COR-L47 (cell line): ENCODE results near the gene DIS3L2.
"Not testable (repeated sequence)": the region's sequence is repeated elsewhere in the genome, so short reads cannot be mapped to it uniquely, and the experiment has no call there.

Source experiments
- DNase-seq: peaks from one replicate; lab custom pipeline; 2025; lab: John Stamatoyannopoulos, UW

Gene DIS3L2

DNA sequence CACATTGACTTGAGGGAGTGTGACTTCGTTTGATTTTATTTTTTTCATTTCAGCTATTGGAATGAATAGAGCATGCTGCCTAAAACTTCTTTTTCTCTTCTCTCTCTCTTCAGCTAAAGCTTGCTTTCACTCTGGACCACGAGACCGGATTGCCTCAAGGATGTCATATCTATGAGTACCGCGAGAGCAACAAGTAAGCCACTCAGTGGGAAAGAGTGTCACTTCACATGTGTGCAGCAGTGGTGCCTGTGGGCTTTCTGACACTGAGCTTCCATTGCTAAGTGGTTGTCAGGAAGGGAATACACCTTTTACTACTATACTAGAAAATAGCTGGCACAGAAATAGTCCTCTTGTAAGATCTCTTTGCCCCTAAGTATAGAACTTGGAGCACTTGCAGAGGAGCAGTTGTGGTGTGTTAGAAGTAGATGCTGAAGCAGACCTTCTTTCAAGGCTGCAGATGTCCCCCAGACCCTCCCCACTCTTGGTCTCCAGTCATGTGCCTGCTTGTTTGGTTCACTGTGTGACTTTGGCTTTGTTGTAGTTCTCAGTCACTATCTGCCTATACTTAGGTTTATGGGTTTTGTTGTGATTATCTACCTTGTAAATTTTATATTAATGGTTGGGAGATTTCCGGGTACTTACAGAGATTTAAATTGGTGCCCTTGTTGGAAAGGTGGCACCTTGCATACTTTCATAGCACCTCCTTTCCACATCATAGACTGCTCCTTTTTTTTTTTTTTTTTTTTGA, 338.6 kb downstream of the DIS3L2 start:
- DNase-seq: no peak

- no peak for DNase-seq
Measured at GRCh38 chr2:232300894-232301387, 339.4 kb downstream of the DIS3L2 start.

- no peak for DNase-seq
Measured at GRCh38 chr2:232304236-232304635, 342.7 kb downstream of the DIS3L2 start.

GRCh38 chr2:232306741-232307305, 345.3 kb downstream of the DIS3L2 start:
- DNase-seq: no peak

DNA sequence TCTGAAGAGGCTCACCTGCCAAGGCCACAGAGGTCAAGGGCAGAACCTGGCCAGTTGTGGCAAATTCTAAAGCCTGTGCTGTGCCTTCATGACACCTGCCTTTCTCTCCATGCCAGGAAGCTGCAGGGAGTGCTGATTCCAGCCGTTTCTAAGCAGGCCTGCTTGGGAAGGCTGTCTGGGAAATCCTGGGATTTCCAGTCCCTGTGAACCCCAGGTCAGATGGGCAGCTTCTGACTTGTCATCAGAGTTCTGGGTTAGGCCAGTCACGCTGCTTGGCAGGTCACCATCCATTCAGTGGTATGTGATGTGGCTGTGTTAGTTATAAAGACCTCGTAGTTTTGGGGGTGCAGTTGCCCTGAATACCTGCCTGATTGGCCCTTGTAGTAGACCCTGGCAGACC, 346.3 kb downstream of the DIS3L2 start:
- DNase-seq: no peak

GRCh38 chr2:232308986-232309385, 347.5 kb downstream of the DIS3L2 start:
- no peak for DNase-seq

- DNase-seq: no peak
Measured at GRCh38 chr2:232309592-232309991, 348.1 kb downstream of the DIS3L2 start.

DNA sequence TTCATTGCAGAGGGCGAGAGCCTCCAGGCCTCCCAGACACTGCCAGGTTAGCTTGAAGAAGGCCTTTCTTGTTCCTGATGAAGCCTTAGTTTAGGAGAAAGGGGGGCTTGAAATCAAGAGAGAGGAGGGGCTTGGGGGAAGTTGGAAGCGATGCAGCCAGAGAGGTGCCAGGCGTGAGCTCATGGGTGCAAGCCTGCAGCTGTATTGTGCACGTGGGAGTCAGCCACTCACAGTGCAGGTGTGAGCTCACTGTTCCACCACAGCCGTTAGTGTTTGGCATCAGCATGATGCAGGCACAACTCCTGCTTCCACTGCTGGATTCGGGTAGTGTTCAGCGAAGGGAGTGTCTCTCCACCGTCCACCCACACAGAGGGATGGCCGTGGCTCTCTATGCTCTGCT, 348.6 kb downstream of the DIS3L2 start:
- no peak for DNase-seq

GRCh38 chr2:232310696-232311095, 349.2 kb downstream of the DIS3L2 start:
- no peak for DNase-seq

DNA sequence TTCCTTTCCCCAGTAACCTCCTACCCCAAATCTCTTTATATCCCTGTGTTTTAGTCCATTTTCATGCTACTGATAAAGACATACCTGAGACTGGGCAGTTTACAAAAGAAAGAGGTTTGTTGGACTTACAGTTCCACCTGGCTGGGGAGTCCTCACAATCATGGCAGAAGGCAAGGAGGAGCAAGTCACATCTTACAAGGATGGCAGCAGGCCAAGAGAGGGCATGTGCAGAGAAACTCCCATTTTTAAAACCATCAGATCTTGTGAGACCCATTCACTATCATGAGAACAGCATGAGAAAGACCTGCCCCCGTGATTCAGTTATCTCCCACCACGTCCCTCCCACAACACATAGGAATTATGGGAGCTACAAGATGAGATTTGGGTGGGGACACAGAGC, 352.1 kb downstream of the DIS3L2 start:
- not testable (repeated sequence) for DNase-seq

DNA sequence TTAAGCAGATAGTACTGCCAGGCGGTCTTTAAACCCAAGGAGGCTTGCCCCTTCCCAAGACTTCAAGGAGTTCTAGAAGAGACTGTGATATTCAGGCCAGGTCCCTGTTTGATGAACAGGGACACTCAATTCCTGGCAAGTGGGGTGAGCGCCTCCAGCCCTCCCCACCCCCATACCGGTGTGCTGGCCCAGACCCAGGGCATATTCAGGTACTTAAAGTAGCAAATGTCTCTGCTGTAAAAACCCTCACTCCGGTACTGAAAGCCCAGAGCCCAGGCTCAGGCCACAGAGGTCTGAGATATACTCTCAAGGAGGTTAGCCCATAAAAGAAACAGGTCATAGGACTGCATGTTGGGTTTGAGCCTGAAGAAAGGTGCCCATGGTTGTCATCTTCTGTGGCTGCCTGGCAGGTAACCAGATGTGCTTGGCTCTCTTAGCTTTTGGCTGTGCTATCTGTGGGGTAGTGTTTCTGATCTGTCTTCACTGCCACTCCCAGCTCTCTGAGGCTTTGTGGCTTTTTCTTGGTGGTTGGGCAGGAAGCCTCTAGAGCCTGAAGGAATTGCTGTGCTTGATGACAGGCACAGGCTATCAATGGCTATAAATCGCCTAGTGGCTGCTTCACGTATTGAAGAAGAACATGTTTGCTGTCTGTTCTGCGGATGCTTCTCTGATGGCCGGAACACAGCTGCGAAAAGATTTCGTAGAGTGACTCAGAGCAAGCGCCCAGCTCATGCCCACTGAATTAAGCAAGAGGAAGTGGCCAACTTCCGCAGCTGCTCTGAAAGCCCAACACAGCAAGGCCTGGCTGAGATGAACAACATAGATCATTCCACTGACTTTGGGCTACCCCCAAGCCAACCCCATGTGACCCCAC, 353.8 kb downstream of the DIS3L2 start:
- no peak for DNase-seq

- DNase-seq: no peak
Measured at GRCh38 chr2:232315923-232316299, 354.4 kb downstream of the DIS3L2 start.

- no peak for DNase-seq
Measured at GRCh38 chr2:232316461-232317330, 355.2 kb downstream of the DIS3L2 start.

DNA sequence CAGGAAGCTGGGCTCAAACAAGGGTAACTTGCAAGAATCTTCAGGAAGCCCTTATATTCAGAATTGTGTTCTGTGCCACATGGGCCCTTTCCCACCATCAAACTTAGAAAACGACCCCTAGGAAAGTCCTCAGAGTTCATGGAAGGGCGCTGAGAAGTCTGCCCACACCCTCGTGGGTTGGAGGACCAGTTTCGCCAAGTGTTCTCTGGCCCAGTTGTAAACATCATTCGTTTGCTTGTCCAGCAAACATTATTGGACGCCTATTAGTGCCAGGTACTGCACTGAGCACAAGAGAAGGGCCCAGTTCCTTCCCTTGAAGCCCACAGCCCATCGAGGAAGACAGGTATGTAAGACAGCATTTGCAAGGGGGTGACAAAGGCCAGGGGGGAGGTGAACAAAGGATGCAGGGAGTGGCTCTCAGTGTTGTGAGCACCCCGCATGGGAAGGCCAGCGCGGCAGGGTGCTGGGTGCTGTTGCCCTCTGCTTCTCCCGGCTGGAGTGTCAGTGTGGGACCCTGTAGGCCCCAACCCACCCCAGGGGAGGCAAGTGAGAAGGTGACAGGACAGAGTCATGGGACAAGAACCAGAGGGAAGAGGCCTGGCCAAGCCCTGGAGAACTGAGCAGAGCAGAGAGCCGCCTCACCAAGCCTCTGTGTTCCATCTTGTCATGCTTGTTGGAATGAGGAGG, 356.8 kb downstream of the DIS3L2 start:
- no peak for DNase-seq

- DNase-seq: no peak
Measured at GRCh38 chr2:232319067-232319802, 357.7 kb downstream of the DIS3L2 start.

DNA sequence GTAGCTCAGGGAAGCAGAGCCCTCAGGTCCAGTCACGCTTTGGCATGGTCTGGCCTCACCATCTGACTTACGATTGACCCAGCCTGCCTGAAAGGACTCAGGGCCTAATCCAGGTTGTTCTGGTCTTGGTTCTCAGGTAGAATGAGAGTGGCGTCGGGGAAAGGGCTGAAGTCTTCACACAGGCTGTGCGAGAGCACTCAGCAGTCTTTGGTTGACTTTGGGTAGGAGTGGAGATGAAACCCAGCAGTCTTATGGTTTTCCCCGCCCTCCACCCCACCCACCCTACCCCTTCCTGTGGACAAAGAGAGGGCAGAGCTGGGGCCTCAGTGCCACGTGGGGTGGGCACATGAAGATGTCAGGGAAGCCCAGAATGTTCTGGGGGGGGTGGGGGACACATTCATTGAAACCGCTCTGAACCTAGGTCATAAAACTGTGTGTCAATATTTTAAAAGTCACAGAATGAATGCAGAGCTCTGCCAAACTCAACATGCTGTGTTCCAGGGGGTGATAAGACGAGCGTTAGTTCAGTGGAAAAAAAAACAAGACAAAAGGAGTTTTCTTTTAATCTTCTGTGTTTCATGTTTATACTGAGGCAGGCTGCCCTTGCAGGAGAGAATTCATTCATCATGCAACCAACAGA, 358.4 kb downstream of the DIS3L2 start:
- no peak for DNase-seq

- no peak for DNase-seq
Measured at GRCh38 chr2:232320443-232320803, 358.9 kb downstream of the DIS3L2 start.

GRCh38 chr2:232321156-232321816, 359.8 kb downstream of the DIS3L2 start:
- no peak for DNase-seq

DNA sequence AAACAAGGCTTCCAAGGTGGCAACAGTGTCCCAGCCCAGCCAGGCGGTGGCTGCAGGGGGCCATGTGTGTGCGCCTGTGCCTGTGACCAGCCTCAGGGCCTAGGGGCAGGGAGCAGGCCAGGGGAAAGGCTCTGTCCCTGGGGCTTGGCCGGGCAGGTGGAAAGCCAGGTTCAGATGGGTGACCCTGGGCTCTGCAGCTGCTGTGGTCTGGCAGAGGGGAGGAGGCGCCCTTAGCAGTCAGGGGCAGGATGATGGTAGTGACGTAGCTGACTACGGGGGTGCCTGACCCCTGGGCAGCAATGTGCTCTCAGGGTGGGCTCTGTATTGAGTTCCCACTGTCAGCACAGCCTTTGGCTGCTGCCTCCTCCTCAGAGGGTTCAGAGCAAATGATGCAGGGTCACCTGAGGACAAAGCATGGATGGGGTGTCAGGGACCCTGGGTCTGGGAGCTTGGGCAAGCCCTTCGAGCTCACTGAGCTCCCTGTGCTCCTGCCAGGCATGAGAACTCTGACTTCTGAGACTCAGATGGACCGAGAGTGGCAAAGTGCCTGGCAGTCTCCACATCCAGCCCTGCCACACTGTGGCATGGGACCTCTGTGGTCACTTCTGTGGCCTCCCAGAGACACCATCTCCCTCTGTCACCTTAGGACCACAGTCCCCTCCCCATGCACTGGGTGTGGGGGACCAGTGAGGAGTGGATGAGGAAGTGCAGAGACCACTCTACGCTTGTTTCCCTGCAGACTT, 360.5 kb downstream of the DIS3L2 start:
- DNase-seq: no peak
